GM23338 (cell line): ENCODE results near the gene MT1HL1.

Experiments used
- CREB1 ChIP-seq: fragments of 250-450 bp; sonication (Bioruptor Pico); IDR thresholded peaks from 2 replicates; pipeline ENCODE4 v1.5.0; 2020; ENCODE audit warnings: low read depth, mild to moderate bottlenecking, moderate library complexity
- EZH2 ChIP-seq: fragments of 200-600 bp; sonication (generic); IDR thresholded peaks from one replicate; pipeline ENCODE4 v1.8.0; 2017; ENCODE audit warnings: antibody characterized with exemption, mild to moderate bottlenecking, low read depth; ENCODE audit not compliant: unreplicated experiment
- EZH2phosphoT487 ChIP-seq: fragments of 200-600 bp; sonication (generic); IDR thresholded peaks from one replicate; pipeline ENCODE4 v1.8.1; 2018; ENCODE audit warnings: antibody characterized with exemption; ENCODE audit not compliant: unreplicated experiment
- JUNB ChIP-seq: IDR thresholded peaks from one replicate; pipeline ENCODE4 v1.6.1; 2016; ENCODE audit warnings: antibody characterized with exemption; ENCODE audit not compliant: unreplicated experiment
- NANOG ChIP-seq: IDR thresholded peaks from 2 replicates; pipeline ENCODE4 v1.6.1; 2016; ENCODE audit warnings: antibody characterized with exemption, borderline replicate concordance
- POLR2AphosphoS5 ChIP-seq: IDR thresholded peaks from 2 replicates; pipeline ENCODE4 v1.6.1; 2016; ENCODE audit warnings: antibody characterized with exemption, low read depth
- STAT1 ChIP-seq: IDR thresholded peaks from one replicate; pipeline ENCODE4 v1.6.1; 2016; ENCODE audit warnings: antibody characterized with exemption; ENCODE audit not compliant: unreplicated experiment
- ZNF114 ChIP-seq: fragments of 250-450 bp; sonication (Bioruptor Pico); IDR thresholded peaks from 2 replicates; pipeline ENCODE4 v1.5.0; 2020; ENCODE audit warnings: mild to moderate bottlenecking, moderate library complexity
- ZNF331 ChIP-seq: fragments of 250-450 bp; sonication (Bioruptor Pico); IDR thresholded peaks from 2 replicates; pipeline ENCODE4 v1.5.0; 2020; ENCODE audit warnings: low read depth, mild to moderate bottlenecking, moderate library complexity
- TF ChIP-seq, protein P1 (sequence below), 2 experiments: fragments of 200-600 bp in 1 of 2; sonication (generic) in 1 of 2; conservative IDR thresholded peaks; 2 replicates each; pipeline versions ENCODE4 v1.5.1 to v1.6.1; 2016 to 2017; ENCODE audit warnings: antibody characterized with exemption in 2 of 2, low read depth in 2 of 2, mild to moderate bottlenecking in 2 of 2, moderate library complexity in 1 of 2
- TF ChIP-seq, protein P2 (sequence below): IDR thresholded peaks from 2 replicates; pipeline ENCODE4 v1.6.1; 2016; ENCODE audit warnings: antibody characterized with exemption
- TF ChIP-seq, protein P3 (sequence below): IDR thresholded peaks from one replicate; pipeline ENCODE4 v1.6.1; 2018; ENCODE audit warnings: antibody characterized with exemption; ENCODE audit not compliant: unreplicated experiment
- TF ChIP-seq, protein P4 (sequence below): fragments of 250-450 bp; sonication (Bioruptor Pico); IDR thresholded peaks from 2 replicates; pipeline ENCODE4 v1.5.0; 2020; ENCODE audit warnings: mild to moderate bottlenecking, moderate library complexity

- TF ChIP-seq, protein P1, sequence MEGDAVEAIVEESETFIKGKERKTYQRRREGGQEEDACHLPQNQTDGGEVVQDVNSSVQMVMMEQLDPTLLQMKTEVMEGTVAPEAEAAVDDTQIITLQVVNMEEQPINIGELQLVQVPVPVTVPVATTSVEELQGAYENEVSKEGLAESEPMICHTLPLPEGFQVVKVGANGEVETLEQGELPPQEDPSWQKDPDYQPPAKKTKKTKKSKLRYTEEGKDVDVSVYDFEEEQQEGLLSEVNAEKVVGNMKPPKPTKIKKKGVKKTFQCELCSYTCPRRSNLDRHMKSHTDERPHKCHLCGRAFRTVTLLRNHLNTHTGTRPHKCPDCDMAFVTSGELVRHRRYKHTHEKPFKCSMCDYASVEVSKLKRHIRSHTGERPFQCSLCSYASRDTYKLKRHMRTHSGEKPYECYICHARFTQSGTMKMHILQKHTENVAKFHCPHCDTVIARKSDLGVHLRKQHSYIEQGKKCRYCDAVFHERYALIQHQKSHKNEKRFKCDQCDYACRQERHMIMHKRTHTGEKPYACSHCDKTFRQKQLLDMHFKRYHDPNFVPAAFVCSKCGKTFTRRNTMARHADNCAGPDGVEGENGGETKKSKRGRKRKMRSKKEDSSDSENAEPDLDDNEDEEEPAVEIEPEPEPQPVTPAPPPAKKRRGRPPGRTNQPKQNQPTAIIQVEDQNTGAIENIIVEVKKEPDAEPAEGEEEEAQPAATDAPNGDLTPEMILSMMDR (conservative IDR thresholded peaks at IDR 0.05; ENCODE audit: low read depth in 2 of 2), result no peak
- TF ChIP-seq, protein P2, sequence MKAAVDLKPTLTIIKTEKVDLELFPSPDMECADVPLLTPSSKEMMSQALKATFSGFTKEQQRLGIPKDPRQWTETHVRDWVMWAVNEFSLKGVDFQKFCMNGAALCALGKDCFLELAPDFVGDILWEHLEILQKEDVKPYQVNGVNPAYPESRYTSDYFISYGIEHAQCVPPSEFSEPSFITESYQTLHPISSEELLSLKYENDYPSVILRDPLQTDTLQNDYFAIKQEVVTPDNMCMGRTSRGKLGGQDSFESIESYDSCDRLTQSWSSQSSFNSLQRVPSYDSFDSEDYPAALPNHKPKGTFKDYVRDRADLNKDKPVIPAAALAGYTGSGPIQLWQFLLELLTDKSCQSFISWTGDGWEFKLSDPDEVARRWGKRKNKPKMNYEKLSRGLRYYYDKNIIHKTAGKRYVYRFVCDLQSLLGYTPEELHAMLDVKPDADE, result no peak
- TF ChIP-seq JUNB, result no peak
- TF ChIP-seq EZH2, result no peak
- no peak for TF ChIP-seq POLR2AphosphoS5
- no peak for TF ChIP-seq CREB1 (CRISPR knock-in tag)
- TF ChIP-seq EZH2phosphoT487, result no peak
- TF ChIP-seq ZNF114, result no peak
- no peak for TF ChIP-seq NANOG
- TF ChIP-seq, protein P3, sequence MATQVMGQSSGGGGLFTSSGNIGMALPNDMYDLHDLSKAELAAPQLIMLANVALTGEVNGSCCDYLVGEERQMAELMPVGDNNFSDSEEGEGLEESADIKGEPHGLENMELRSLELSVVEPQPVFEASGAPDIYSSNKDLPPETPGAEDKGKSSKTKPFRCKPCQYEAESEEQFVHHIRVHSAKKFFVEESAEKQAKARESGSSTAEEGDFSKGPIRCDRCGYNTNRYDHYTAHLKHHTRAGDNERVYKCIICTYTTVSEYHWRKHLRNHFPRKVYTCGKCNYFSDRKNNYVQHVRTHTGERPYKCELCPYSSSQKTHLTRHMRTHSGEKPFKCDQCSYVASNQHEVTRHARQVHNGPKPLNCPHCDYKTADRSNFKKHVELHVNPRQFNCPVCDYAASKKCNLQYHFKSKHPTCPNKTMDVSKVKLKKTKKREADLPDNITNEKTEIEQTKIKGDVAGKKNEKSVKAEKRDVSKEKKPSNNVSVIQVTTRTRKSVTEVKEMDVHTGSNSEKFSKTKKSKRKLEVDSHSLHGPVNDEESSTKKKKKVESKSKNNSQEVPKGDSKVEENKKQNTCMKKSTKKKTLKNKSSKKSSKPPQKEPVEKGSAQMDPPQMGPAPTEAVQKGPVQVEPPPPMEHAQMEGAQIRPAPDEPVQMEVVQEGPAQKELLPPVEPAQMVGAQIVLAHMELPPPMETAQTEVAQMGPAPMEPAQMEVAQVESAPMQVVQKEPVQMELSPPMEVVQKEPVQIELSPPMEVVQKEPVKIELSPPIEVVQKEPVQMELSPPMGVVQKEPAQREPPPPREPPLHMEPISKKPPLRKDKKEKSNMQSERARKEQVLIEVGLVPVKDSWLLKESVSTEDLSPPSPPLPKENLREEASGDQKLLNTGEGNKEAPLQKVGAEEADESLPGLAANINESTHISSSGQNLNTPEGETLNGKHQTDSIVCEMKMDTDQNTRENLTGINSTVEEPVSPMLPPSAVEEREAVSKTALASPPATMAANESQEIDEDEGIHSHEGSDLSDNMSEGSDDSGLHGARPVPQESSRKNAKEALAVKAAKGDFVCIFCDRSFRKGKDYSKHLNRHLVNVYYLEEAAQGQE, result no peak
- TF ChIP-seq ZNF331 (CRISPR knock-in tag), result no peak
- TF ChIP-seq STAT1, result no peak
- TF ChIP-seq, protein P4, sequence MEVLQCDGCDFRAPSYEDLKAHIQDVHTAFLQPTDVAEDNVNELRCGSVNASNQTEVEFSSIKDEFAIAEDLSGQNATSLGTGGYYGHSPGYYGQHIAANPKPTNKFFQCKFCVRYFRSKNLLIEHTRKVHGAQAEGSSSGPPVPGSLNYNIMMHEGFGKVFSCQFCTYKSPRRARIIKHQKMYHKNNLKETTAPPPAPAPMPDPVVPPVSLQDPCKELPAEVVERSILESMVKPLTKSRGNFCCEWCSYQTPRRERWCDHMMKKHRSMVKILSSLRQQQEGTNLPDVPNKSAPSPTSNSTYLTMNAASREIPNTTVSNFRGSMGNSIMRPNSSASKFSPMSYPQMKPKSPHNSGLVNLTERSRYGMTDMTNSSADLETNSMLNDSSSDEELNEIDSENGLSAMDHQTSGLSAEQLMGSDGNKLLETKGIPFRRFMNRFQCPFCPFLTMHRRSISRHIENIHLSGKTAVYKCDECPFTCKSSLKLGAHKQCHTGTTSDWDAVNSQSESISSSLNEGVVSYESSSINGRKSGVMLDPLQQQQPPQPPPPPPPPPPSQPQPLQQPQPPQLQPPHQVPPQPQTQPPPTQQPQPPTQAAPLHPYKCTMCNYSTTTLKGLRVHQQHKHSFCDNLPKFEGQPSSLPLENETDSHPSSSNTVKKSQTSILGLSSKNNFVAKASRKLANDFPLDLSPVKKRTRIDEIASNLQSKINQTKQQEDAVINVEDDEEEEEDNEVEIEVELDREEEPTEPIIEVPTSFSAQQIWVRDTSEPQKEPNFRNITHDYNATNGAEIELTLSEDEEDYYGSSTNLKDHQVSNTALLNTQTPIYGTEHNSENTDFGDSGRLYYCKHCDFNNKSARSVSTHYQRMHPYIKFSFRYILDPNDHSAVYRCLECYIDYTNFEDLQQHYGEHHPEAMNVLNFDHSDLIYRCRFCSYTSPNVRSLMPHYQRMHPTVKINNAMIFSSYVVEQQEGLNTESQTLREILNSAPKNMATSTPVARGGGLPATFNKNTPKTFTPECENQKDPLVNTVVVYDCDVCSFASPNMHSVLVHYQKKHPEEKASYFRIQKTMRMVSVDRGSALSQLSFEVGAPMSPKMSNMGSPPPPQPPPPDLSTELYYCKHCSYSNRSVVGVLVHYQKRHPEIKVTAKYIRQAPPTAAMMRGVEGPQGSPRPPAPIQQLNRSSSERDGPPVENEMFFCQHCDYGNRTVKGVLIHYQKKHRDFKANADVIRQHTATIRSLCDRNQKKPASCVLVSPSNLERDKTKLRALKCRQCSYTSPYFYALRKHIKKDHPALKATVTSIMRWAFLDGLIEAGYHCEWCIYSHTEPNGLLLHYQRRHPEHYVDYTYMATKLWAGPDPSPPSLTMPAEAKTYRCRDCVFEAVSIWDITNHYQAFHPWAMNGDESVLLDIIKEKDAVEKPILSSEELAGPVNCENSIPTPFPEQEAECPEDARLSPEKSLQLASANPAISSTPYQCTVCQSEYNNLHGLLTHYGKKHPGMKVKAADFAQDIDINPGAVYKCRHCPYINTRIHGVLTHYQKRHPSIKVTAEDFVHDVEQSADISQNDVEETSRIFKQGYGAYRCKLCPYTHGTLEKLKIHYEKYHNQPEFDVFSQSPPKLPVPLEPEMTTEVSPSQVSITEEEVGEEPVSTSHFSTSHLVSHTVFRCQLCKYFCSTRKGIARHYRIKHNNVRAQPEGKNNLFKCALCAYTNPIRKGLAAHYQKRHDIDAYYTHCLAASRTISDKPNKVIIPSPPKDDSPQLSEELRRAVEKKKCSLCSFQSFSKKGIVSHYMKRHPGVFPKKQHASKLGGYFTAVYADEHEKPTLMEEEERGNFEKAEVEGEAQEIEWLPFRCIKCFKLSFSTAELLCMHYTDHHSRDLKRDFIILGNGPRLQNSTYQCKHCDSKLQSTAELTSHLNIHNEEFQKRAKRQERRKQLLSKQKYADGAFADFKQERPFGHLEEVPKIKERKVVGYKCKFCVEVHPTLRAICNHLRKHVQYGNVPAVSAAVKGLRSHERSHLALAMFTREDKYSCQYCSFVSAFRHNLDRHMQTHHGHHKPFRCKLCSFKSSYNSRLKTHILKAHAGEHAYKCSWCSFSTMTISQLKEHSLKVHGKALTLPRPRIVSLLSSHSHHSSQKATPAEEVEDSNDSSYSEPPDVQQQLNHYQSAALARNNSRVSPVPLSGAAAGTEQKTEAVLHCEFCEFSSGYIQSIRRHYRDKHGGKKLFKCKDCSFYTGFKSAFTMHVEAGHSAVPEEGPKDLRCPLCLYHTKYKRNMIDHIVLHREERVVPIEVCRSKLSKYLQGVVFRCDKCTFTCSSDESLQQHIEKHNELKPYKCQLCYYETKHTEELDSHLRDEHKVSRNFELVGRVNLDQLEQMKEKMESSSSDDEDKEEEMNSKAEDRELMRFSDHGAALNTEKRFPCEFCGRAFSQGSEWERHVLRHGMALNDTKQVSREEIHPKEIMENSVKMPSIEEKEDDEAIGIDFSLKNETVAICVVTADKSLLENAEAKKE (CRISPR knock-in tag), result no peak
Observed at GRCh38 chr1:237035759-237036158, 31.5 kb upstream of the MT1HL1 start.
